IPS-15b (cell line): ENCODE data around the gene ZC3H12D.

ENCODE experiments used
- H3K27me3 ChIP-seq: one replicate; pipeline ENCODE4 v1.6.1; 2013; ENCODE audit warnings: low read length; ENCODE audit not compliant: control insufficient read depth, insufficient read depth
- H3K36me3 ChIP-seq: one replicate; pipeline ENCODE4 v1.6.1; 2013; ENCODE audit warnings: low read length; ENCODE audit not compliant: control insufficient read depth, insufficient read depth
- H3K4me1 ChIP-seq: one replicate; pipeline ENCODE4 v1.6.1; 2013; ENCODE audit warnings: mild to moderate bottlenecking, low read length; ENCODE audit not compliant: control insufficient read depth, insufficient read depth
- H3K4me3 ChIP-seq: one replicate; pipeline ENCODE4 v1.5.1; 2013; ENCODE audit warnings: low read depth, low read length
- H3K9ac ChIP-seq: one replicate; pipeline ENCODE4 v1.6.1; 2013; ENCODE audit warnings: low read depth, mild to moderate bottlenecking, low read length
- H3K9me3 ChIP-seq: one replicate; pipeline ENCODE4 v1.6.1; 2013; ENCODE audit warnings: mild to moderate bottlenecking, low read length; ENCODE audit not compliant: control insufficient read depth, insufficient read depth

ZC3H12D gene

DNA sequence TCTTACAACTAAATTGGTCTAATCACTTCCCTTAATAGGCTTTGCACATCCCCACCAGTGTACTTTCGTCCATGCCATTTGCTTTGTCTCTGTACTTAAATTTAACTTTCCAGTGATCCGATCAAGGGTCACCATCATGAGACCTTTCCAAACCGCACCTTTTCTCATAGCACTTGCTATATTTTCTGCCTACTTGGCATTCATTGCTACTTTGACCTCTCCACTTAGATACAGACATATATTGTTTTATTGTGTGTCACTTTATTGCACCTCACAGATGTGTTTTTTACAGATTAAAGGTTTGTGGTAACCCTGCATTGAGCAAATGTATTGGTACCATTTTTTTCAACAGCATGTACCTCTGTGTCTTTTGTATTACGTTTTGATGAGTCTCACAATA lies 70.0 kb downstream of the ZC3H12D start:
- Histone ChIP-seq H3K4me3 (no peak overlapping the region), H3K36me3 (peaks cover 1% of the 10 kb centered on the region), H3K9ac (no peak overlapping the region), H3K9me3 (no peaks in the 10 kb centered on the region), H3K4me1 (no peaks in the 10 kb centered on the region), H3K27me3 (no peaks in the 10 kb centered on the region)

DNA sequence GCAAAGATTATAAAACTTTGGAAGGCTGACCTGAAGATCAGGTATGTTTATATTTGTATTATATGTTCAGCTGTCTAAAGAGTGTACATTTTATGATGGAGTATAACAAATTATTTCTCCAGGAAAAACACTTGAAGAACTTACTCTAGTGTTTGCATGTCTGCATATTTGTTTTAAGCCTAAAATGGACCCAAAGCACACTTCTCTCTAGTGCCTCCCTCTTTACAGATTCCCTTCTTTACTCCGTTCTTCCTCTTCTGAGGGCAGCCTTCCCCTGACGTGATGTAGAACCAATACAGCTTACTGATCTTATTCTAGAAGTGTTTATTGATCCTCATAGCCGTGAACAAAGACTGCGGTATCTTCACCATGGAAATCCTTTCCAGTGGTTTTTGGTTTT lies 70.8 kb downstream of the ZC3H12D start:
- peaks cover 4% of the 10 kb centered on the region for H3K36me3 ChIP-seq
- H3K4me1 ChIP-seq: no peaks in the 10 kb centered on the region
- H3K9ac ChIP-seq: no peak overlapping the region
- no peaks in the 10 kb centered on the region for H3K27me3 ChIP-seq
- H3K4me3 ChIP-seq: no peak overlapping the region
- H3K9me3 ChIP-seq: no peaks in the 10 kb centered on the region

DNA sequence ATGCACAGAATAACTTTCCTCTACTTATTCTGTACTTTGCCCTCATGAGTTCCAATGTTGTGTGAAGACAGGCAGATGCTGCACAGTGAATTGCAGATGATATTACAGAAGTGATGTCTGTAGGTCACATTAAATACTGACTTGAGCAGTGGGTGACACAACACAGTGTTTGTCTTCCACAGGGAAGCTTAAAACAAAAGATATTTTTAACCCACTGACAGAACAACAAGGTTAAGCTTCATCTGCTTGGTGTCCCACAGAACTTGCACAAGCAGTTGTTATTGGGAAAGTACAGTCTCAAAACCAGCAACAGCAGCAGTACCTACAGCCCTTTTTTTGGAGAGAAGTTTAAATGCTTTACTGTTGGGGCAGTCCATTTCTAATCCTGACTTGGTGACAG lies 74.3 kb downstream of the ZC3H12D start:
- Histone ChIP-seq H3K27me3 (no peaks in the 10 kb centered on the region), H3K4me3 (no peak overlapping the region), H3K9ac (no peak overlapping the region), H3K9me3 (no peaks in the 10 kb centered on the region), H3K4me1 (no peaks in the 10 kb centered on the region), H3K36me3 (peaks cover 4% of the 10 kb centered on the region)

DNA sequence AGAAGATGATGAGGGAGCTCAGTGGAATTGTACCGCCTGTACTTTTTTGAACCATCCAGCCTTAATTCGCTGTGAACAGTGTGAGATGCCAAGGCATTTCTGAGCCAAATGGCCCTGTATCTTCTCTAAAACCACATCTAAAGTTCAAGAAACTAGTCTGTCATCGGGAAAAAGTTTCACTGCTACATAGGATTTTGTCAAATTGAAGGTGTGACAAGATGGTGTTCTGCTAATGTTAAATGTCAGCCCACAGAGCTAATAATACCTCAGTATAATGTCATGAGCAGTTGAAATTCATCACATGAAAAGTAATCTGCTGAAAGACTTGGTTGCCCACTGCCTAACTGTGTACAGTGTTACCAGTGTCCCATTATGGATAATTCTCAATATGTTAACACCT lies 75.2 kb downstream of the ZC3H12D start:
- Histone ChIP-seq H3K4me1 (no peaks in the 10 kb centered on the region), H3K27me3 (no peaks in the 10 kb centered on the region), H3K36me3 (peaks cover 4% of the 10 kb centered on the region), H3K9me3 (no peaks in the 10 kb centered on the region), H3K4me3 (no peak overlapping the region), H3K9ac (no peak overlapping the region)

DNA sequence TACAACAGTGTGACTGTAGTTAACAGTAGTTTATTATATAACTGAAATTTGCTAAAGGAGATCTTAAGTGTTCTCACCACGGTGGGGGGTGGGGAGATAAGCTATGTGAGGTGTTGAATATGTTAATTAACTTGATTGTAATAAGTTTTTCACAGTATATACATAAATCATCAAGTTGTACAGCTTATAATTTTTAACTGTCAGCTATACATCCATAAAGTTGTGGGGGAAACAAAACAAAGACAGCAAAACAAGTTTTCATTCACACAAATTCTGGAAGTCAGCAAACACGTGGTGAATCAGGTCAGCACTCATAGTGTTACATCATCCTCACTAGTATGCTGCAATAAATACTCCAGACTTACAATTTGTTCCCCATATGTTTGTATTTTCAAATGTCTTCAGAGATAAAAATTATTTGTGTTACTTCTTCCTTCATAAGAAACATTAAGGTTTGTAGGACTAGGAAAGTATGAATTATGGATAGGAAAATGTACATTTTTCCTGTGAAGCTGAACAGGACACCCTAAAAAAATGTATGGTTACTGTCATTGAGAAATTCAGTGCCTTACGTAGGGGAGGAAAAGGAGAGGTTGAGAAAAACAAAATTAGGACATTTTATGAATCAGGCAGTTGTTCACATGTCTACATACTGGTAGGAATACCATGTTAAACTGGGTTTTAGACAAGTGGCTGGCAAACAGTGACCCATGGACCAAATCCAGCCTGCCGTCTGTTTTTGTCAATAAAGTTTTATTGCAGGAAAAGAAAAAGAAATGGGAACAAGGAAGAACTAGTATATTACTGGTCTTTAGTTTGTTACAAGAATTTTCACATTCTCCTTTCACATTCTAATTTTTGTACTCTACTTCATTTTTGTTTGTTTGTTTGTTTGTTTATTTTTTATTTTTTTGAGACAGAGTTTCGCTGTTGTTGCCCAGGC lies 78.7 kb downstream of the ZC3H12D start:
- H3K9ac ChIP-seq: no peak overlapping the region

DNA sequence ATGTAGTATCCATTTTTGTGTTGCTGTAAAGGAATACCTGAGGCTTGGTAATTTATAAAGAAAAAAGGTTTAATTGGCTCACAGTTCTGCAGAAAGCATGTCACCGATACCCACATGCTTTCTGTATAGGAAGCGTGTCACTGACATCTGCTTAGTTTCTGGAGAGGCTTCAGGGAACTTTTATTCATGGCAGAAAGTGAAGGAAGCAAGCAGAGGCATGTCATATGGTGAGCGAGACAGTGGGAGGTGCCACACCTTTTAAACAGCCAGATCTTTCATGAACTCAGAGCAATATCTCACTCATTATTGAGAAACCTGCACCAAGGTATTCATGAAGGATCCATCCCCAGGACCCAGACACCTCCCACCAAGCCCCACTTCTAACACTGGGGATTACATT lies 81.3 kb downstream of the ZC3H12D start:
- Histone ChIP-seq H3K36me3 (peaks cover 4% of the 10 kb centered on the region), H3K4me3 (no peak overlapping the region), H3K9ac (no peak overlapping the region)

More for the DNA sequence above, 78.7 kb downstream of the ZC3H12D start:
- Histone ChIP-seq H3K9me3 (no peaks in the 10 kb centered on the region), H3K4me3 (no peak overlapping the region), H3K4me1 (no peaks in the 10 kb centered on the region), H3K27me3 (no peaks in the 10 kb centered on the region), H3K36me3 (peaks cover 8% of the 10 kb centered on the region)

DNA sequence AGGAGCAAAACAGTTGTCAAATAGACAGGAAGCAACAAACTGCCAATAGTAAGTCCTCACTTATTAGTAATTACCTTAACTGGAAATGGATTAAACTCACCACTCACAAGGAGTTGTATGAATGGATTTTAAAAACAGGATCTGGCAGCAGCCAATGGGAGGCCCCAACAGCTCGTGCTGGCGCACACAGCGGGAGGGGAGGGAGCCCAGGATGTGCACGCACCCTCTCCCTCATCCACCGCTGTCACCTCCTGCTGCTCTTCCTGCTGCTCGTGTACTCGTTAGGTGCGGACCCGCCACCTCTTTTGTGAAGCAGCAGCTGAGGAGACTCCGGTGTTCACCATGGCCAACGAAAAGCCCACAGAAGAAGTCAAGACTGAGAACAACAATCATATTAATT lies 84.8 kb downstream of the ZC3H12D start, which contains the start of gene SUMO4:
Gene SUMO4, plus strand, starts transcription at position 213 of the 400 bp plus-strand sequence. Its CDS starts 130 bp downstream, at position 343.
- H3K4me3 ChIP-seq: no peak within 1 kb of the TSS
- no peaks in the 10 kb centered on the region for H3K4me1 ChIP-seq
- H3K36me3 ChIP-seq: peaks cover 4% of the 10 kb centered on the region
- no peak within 1 kb of the TSS for H3K9ac ChIP-seq
- no peaks in the 10 kb centered on the region for H3K9me3 ChIP-seq
- no peaks in the 10 kb centered on the region for H3K27me3 ChIP-seq

More for the DNA sequence above, 81.3 kb downstream of the ZC3H12D start:
- Histone ChIP-seq H3K9me3 (no peaks in the 10 kb centered on the region), H3K27me3 (no peaks in the 10 kb centered on the region), H3K4me1 (no peaks in the 10 kb centered on the region)

DNA sequence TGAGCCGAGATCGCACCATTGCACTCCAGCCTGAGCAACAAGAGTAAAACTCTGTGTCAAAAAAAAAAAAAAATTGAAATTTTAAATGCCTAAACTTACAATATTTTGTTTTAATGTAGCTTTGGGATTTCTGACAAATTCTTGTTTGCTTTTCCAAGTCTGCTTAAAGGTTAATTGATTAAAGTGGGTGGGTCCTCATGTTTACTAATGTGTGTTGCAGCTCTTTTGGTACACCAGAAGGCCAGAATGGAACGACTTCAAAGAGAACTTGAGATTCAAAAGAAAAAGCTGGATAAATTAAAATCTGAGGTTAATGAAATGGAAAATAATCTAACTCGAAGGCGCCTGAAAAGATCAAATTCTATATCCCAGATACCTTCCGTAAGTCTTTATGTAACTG lies 87.4 kb downstream of the ZC3H12D start:
- no peak overlapping the region for H3K4me3 ChIP-seq
- H3K27me3 ChIP-seq: no peaks in the 10 kb centered on the region
- H3K36me3 ChIP-seq: peaks cover under 1% of the 10 kb centered on the region
- H3K4me1 ChIP-seq: no peaks in the 10 kb centered on the region
- H3K9me3 ChIP-seq: no peaks in the 10 kb centered on the region
- no peak overlapping the region for H3K9ac ChIP-seq
